Measurements from ENCODE around the gene PPP6C.
"Not testable (repeated sequence)": the region's sequence is repeated elsewhere in the genome, so short reads cannot be mapped to it uniquely, and the experiment has no call there.

The PPP6C gene

GRCh38 chr9:125183561-125183960 is 6.0 kb downstream of the PPP6C start:
- Histone ChIP-seq H3K36me3 (replicated peaks) (no peaks in the 10 kb centered on the region), H3K27ac (no peak overlapping the region), H3K4me3 (ENCODE audit: low read depth, low read length) (no peak overlapping the region), H3K27me3 (replicated peaks) (no peaks in the 10 kb centered on the region)
- no peak for TF ChIP-seq CTCF (IDR thresholded peaks at IDR 0.05; ENCODE audit: low read depth, low read length, missing control alignments)
- DNase-seq = no peak
- in situ Hi-C loops (cut with HindIII; ENCODE audit: low pct_ligation_motif_present, low sequenced_read_pairs) = no loop called here

- peak; percentile 32 for DNase-seq
- in situ Hi-C loops (cut with HindIII; ENCODE audit: low pct_ligation_motif_present, low sequenced_read_pairs) = no loop called here
- TF ChIP-seq CTCF (IDR thresholded peaks at IDR 0.05; ENCODE audit: low read depth, low read length, missing control alignments) = no peak
- Histone ChIP-seq H3K36me3 (replicated peaks) (no peaks in the 10 kb centered on the region), H3K4me3 (ENCODE audit: low read depth, low read length) (no peak overlapping the region), H3K27ac (no peak overlapping the region), H3K27me3 (replicated peaks) (no peaks in the 10 kb centered on the region)
Measured at GRCh38 chr9:125183054-125183453, 6.5 kb downstream of the PPP6C start.

- DNase-seq; H3K4me3 ChIP-seq (ENCODE audit: low read depth, low read length); H3K27me3 ChIP-seq (replicated peaks); in situ Hi-C loops (cut with HindIII; ENCODE audit: low pct_ligation_motif_present, low sequenced_read_pairs); H3K27ac ChIP-seq; H3K36me3 ChIP-seq (replicated peaks): not testable (repeated sequence)
Measured at GRCh38 chr9:125181756-125182155, 7.8 kb downstream of the PPP6C start.

GRCh38 chr9:125180876-125181275 is 8.7 kb downstream of the PPP6C start:
- no peak overlapping the region for H3K27ac ChIP-seq
- no peak for TF ChIP-seq CTCF (IDR thresholded peaks at IDR 0.05; ENCODE audit: low read depth, low read length, missing control alignments)
- H3K36me3 ChIP-seq (replicated peaks) = no peaks in the 10 kb centered on the region
- in situ Hi-C loops (cut with HindIII; ENCODE audit: low pct_ligation_motif_present, low sequenced_read_pairs) = no loop called here
- no peaks in the 10 kb centered on the region for H3K27me3 ChIP-seq (replicated peaks)
- H3K4me3 ChIP-seq (ENCODE audit: low read depth, low read length) = no peak overlapping the region
- DNase-seq = no peak

- H3K27me3 ChIP-seq (replicated peaks); H3K4me3 ChIP-seq (ENCODE audit: low read depth, low read length); H3K27ac ChIP-seq; DNase-seq; in situ Hi-C loops (cut with HindIII; ENCODE audit: low pct_ligation_motif_present, low sequenced_read_pairs); H3K36me3 ChIP-seq (replicated peaks): not testable (repeated sequence)
Measured at GRCh38 chr9:125179776-125180175, 9.8 kb downstream of the PPP6C start.

- no peak overlapping the region for H3K4me3 ChIP-seq (ENCODE audit: low read depth, low read length)
- H3K27me3 ChIP-seq (replicated peaks) = no peaks in the 10 kb centered on the region
- no peak for DNase-seq
- no peak overlapping the region for H3K27ac ChIP-seq
- no peaks in the 10 kb centered on the region for H3K36me3 ChIP-seq (replicated peaks)
- in situ Hi-C loops (cut with HindIII; ENCODE audit: low pct_ligation_motif_present, low sequenced_read_pairs) = no loop called here
- TF ChIP-seq CTCF (IDR thresholded peaks at IDR 0.05; ENCODE audit: low read depth, low read length, missing control alignments) = no peak
Measured at GRCh38 chr9:125177888-125178287, 11.7 kb downstream of the PPP6C start.

GRCh38 chr9:125176636-125177035 is 13.0 kb downstream of the PPP6C start:
- H3K36me3 ChIP-seq (replicated peaks) = no peaks in the 10 kb centered on the region
- H3K27me3 ChIP-seq (replicated peaks) = no peaks in the 10 kb centered on the region
- no peak overlapping the region for H3K27ac ChIP-seq
- no peak for DNase-seq
- no peak overlapping the region for H3K4me3 ChIP-seq (ENCODE audit: low read depth, low read length)
- in situ Hi-C loops (cut with HindIII; ENCODE audit: low pct_ligation_motif_present, low sequenced_read_pairs) = no loop called here
- no peak for TF ChIP-seq CTCF (IDR thresholded peaks at IDR 0.05; ENCODE audit: low read depth, low read length, missing control alignments)
